ACHN (cell line): ENCODE data around the gene TRMT11.
"Not testable (repeated sequence)": the region's sequence is repeated elsewhere in the genome, so short reads cannot be mapped to it uniquely, and the experiment has no call there.

Source experiments
- DNase-seq: peaks from one replicate; pipeline ENCODE4 v3.0.0-alpha.2; 2015
- in situ Hi-C: cut with HindIII; loops from 2 replicates; pipeline ENCODE4 v1.10.0; 2017; ENCODE audit warnings: low sequenced_read_pairs, low pct_ligation_motif_present, low pct_unique_long_range_greater_than_20kb

TRMT11 gene

GRCh38 chr6:126033696-126034095 lies 47.4 kb downstream of the TRMT11 start:
- peak; percentile 69 for DNase-seq
- in situ Hi-C loops = no loop called here

GRCh38 chr6:126034656-126035055 lies 48.3 kb downstream of the TRMT11 start:
- in situ Hi-C loops = no loop called here
- no peak for DNase-seq

GRCh38 chr6:126035764-126036163 lies 49.4 kb downstream of the TRMT11 start:
- in situ Hi-C loops = no loop called here
- DNase-seq = no peak

GRCh38 chr6:126038234-126038633 lies 51.9 kb downstream of the TRMT11 start:
- DNase-seq = no peak
- in situ Hi-C loops = no loop called here

GRCh38 chr6:126039284-126039683 lies 52.9 kb downstream of the TRMT11 start:
- peak; percentile 49 for DNase-seq
- in situ Hi-C loops = no loop called here

- no peak for DNase-seq
- in situ Hi-C loops = no loop called here
Observed at GRCh38 chr6:126040394-126040793, 54.1 kb downstream of the TRMT11 start.

- peak; percentile 73 for DNase-seq
- in situ Hi-C loops = no loop called here
Observed at GRCh38 chr6:126040826-126041225, 54.5 kb downstream of the TRMT11 start.

- in situ Hi-C loops = no loop called here
- no peak for DNase-seq
Observed at GRCh38 chr6:126041516-126041915, 55.2 kb downstream of the TRMT11 start.

- in situ Hi-C loops = no loop called here
- no peak for DNase-seq
Observed at GRCh38 chr6:126042001-126042419, 55.7 kb downstream of the TRMT11 start.

- no peak for DNase-seq
- in situ Hi-C loops = no loop called here
Observed at GRCh38 chr6:126047648-126048047, 61.3 kb downstream of the TRMT11 start.

- no peak for DNase-seq
- in situ Hi-C loops = no loop called here
Observed at GRCh38 chr6:126048635-126049034, 62.3 kb downstream of the TRMT11 start.

GRCh38 chr6:126050795-126051194 lies 64.5 kb downstream of the TRMT11 start:
- in situ Hi-C loops = no loop called here

GRCh38 chr6:126051791-126052190 lies 65.5 kb downstream of the TRMT11 start:
- in situ Hi-C loops = no loop called here
- DNase-seq = no peak

More at GRCh38 chr6:126050795-126051194, 64.5 kb downstream of the TRMT11 start:
- no peak for DNase-seq

- DNase-seq = no peak
- in situ Hi-C loops = no loop called here
Observed at GRCh38 chr6:126052485-126052884, 66.1 kb downstream of the TRMT11 start.

- no peak for DNase-seq
- in situ Hi-C loops = no loop called here
Observed at GRCh38 chr6:126054258-126054702, 67.9 kb downstream of the TRMT11 start.

GRCh38 chr6:126054802-126055201 lies 68.5 kb downstream of the TRMT11 start:
- DNase-seq = no peak
- in situ Hi-C loops = no loop called here

GRCh38 chr6:126055449-126055848 lies 69.1 kb downstream of the TRMT11 start:
- no peak for DNase-seq
- in situ Hi-C loops = no loop called here

GRCh38 chr6:126056355-126057004 lies 70.1 kb downstream of the TRMT11 start:
- DNase-seq = no peak
- in situ Hi-C loops = no loop called here

- DNase-seq, in situ Hi-C loops: not testable (repeated sequence)
Observed at GRCh38 chr6:126058085-126058484, 71.7 kb downstream of the TRMT11 start.

GRCh38 chr6:126060400-126060799 lies 74.1 kb downstream of the TRMT11 start:
- in situ Hi-C loops = no loop called here
- no peak for DNase-seq
